WTC11 (cell line): ENCODE measurements around the gene DPP10.

Source experiments
- ATF1 ChIP-seq: sonication (generic); formaldehyde crosslinking; IDR thresholded peaks from 2 replicates; pipeline ENCODE4 v1.8.1; 2023; ENCODE audit warnings: mild to moderate bottlenecking, moderate library complexity, missing genetic modification reagents
- CREB1 ChIP-seq: sonication (generic); formaldehyde crosslinking; IDR thresholded peaks from 2 replicates; pipeline ENCODE4 v1.8.0; 2023; ENCODE audit warnings: mild to moderate bottlenecking, missing genetic modification reagents
- JUN ChIP-seq: sonication (generic); formaldehyde crosslinking; IDR thresholded peaks from 2 replicates; pipeline ENCODE4 v1.8.0; 2023; ENCODE audit warnings: mild to moderate bottlenecking, missing genetic modification reagents
- KAT7 ChIP-seq: sonication (generic); formaldehyde crosslinking; IDR thresholded peaks from 2 replicates; pipeline ENCODE4 v1.8.1; 2023; ENCODE audit warnings: missing genetic modification reagents, mild to moderate bottlenecking, borderline replicate concordance
- NFYB ChIP-seq: sonication (generic); formaldehyde crosslinking; conservative IDR thresholded peaks from 2 replicates; pipeline ENCODE4 v1.8.0; 2022; ENCODE audit warnings: low read depth, missing genetic modification reagents
- ZNF416 ChIP-seq: fragments of 250-450 bp; sonication (Bioruptor Pico); IDR thresholded peaks from 2 replicates; pipeline ENCODE4 v1.9.0; 2021; ENCODE audit warnings: mild to moderate bottlenecking, inconsistent platforms
- TF ChIP-seq, protein P1 (sequence below): fragments of 200-600 bp; IDR thresholded peaks from 2 replicates; pipeline ENCODE4 v1.8.0; 2022; ENCODE audit warnings: antibody characterized with exemption
- TF ChIP-seq, protein P2 (sequence below): sonication (generic); formaldehyde crosslinking; IDR thresholded peaks from 2 replicates; pipeline ENCODE4 v1.8.1; 2023; ENCODE audit warnings: mild to moderate bottlenecking, missing genetic modification reagents
- TF ChIP-seq, protein P3 (sequence below): sonication (generic); formaldehyde crosslinking; IDR thresholded peaks from 2 replicates; pipeline ENCODE4 v1.8.0; 2022; ENCODE audit warnings: mild to moderate bottlenecking, missing genetic modification reagents
- TF ChIP-seq, protein P4 (sequence below): sonication (generic); formaldehyde crosslinking; IDR thresholded peaks from 2 replicates; pipeline ENCODE4 v1.8.0; 2022; ENCODE audit warnings: mild to moderate bottlenecking, missing genetic modification reagents
- TF ChIP-seq, protein P5 (sequence below): sonication (generic); formaldehyde crosslinking; IDR thresholded peaks from 2 replicates; pipeline ENCODE4 v1.8.1; 2022; ENCODE audit warnings: low read depth, missing genetic modification reagents, borderline replicate concordance
- TF ChIP-seq, protein P6 (sequence below): fragments of 250-450 bp; sonication (Bioruptor Pico); IDR thresholded peaks from 2 replicates; pipeline ENCODE4 v1.9.0; 2021; ENCODE audit warnings: mild to moderate bottlenecking

DNA sequence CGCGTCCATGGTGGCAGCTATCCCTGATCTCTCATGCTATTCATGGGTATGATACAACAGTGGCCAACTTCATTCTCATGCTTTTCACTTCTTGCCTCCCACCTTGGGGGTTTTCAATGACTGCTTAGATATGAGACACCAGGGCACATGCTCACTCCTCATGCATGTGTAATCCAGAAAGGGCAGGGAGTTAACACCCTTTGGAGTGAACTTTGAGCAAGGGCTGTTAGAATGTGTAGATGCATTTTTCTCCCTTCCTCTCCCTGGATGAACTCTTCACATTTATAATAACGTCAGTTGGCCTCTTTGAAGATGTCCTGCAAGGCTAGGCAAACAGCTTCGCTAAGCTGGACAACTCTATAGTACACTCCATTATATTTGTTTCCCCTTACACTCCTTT, 56.7 kb downstream of the DPP10 start:
- TF ChIP-seq, protein P1, sequence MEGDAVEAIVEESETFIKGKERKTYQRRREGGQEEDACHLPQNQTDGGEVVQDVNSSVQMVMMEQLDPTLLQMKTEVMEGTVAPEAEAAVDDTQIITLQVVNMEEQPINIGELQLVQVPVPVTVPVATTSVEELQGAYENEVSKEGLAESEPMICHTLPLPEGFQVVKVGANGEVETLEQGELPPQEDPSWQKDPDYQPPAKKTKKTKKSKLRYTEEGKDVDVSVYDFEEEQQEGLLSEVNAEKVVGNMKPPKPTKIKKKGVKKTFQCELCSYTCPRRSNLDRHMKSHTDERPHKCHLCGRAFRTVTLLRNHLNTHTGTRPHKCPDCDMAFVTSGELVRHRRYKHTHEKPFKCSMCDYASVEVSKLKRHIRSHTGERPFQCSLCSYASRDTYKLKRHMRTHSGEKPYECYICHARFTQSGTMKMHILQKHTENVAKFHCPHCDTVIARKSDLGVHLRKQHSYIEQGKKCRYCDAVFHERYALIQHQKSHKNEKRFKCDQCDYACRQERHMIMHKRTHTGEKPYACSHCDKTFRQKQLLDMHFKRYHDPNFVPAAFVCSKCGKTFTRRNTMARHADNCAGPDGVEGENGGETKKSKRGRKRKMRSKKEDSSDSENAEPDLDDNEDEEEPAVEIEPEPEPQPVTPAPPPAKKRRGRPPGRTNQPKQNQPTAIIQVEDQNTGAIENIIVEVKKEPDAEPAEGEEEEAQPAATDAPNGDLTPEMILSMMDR = no peak
- TF ChIP-seq, protein P2, sequence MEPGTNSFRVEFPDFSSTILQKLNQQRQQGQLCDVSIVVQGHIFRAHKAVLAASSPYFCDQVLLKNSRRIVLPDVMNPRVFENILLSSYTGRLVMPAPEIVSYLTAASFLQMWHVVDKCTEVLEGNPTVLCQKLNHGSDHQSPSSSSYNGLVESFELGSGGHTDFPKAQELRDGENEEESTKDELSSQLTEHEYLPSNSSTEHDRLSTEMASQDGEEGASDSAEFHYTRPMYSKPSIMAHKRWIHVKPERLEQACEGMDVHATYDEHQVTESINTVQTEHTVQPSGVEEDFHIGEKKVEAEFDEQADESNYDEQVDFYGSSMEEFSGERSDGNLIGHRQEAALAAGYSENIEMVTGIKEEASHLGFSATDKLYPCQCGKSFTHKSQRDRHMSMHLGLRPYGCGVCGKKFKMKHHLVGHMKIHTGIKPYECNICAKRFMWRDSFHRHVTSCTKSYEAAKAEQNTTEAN (CRISPR knock-in tag) = no peak
- TF ChIP-seq, protein P3, sequence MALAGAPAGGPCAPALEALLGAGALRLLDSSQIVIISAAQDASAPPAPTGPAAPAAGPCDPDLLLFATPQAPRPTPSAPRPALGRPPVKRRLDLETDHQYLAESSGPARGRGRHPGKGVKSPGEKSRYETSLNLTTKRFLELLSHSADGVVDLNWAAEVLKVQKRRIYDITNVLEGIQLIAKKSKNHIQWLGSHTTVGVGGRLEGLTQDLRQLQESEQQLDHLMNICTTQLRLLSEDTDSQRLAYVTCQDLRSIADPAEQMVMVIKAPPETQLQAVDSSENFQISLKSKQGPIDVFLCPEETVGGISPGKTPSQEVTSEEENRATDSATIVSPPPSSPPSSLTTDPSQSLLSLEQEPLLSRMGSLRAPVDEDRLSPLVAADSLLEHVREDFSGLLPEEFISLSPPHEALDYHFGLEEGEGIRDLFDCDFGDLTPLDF (CRISPR knock-in tag) = no peak
- TF ChIP-seq ZNF416 (CRISPR knock-in tag) (no peak), KAT7 (CRISPR knock-in tag) (no peak), CREB1 (CRISPR knock-in tag) (no peak), JUN (CRISPR knock-in tag) (no peak), NFYB (CRISPR knock-in tag) (no peak), ATF1 (no peak)
- TF ChIP-seq, protein P4, sequence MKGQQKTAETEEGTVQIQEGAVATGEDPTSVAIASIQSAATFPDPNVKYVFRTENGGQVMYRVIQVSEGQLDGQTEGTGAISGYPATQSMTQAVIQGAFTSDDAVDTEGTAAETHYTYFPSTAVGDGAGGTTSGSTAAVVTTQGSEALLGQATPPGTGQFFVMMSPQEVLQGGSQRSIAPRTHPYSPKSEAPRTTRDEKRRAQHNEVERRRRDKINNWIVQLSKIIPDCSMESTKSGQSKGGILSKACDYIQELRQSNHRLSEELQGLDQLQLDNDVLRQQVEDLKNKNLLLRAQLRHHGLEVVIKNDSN (CRISPR knock-in tag) = no peak
- TF ChIP-seq, protein P5, sequence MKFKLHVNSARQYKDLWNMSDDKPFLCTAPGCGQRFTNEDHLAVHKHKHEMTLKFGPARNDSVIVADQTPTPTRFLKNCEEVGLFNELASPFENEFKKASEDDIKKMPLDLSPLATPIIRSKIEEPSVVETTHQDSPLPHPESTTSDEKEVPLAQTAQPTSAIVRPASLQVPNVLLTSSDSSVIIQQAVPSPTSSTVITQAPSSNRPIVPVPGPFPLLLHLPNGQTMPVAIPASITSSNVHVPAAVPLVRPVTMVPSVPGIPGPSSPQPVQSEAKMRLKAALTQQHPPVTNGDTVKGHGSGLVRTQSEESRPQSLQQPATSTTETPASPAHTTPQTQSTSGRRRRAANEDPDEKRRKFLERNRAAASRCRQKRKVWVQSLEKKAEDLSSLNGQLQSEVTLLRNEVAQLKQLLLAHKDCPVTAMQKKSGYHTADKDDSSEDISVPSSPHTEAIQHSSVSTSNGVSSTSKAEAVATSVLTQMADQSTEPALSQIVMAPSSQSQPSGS = no peak
- TF ChIP-seq, protein P6, sequence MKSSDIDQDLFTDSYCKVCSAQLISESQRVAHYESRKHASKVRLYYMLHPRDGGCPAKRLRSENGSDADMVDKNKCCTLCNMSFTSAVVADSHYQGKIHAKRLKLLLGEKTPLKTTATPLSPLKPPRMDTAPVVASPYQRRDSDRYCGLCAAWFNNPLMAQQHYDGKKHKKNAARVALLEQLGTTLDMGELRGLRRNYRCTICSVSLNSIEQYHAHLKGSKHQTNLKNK (CRISPR knock-in tag) = no peak
